Uterus (tissue), 4 donors: ENCODE data around the gene MSS51. TPM values are rescaled to one million over a fixed set of nuclear protein-coding genes. Genes with fewer than 3 reads are reported as not detected.

Source experiments
- DNase-seq, 2 donors: peaks; one replicate each; pipeline ENCODE4 v3.0.0-alpha.2; 2019 to 2020
- H3K27ac ChIP-seq, 2 donors: fragments of 200-600 bp; sonication (generic); 1 replicate in 1 of 2; 2 replicates in 1 of 2; pipeline ENCODE4 v1.5.1; 2016 to 2018
- H3K27me3 ChIP-seq, 2 donors: fragments of 200-600 bp; sonication (generic); one replicate each; pipeline ENCODE4 v1.5.1; 2018 to 2019; ENCODE audit warnings: control low read depth in 1 of 2
- H3K36me3 ChIP-seq, 2 donors: fragments of 200-600 bp; sonication (generic); one replicate each; pipeline ENCODE4 v1.5.1; 2019; ENCODE audit warnings: control low read depth in 1 of 2
- H3K4me1 ChIP-seq, 2 donors: fragments of 200-600 bp; sonication (generic); one replicate each; pipeline ENCODE4 v1.5.1; 2018 to 2019; ENCODE audit warnings: control low read depth in 1 of 2
- H3K4me3 ChIP-seq, 2 donors: fragments of 200-600 bp; sonication (generic); 1 replicate in 1 of 2; 2 replicates in 1 of 2; pipeline ENCODE4 v1.5.1; 2018 to 2019; ENCODE audit warnings: mild to moderate bottlenecking in 1 of 2
- H3K9me3 ChIP-seq, 2 donors: fragments of 200-600 bp; sonication (generic); one replicate each; pipeline ENCODE4 v1.5.1; 2019; ENCODE audit warnings: control low read depth in 1 of 2
- POLR2A ChIP-seq, 2 donors: fragments of 450-650 bp; IDR thresholded peaks; one replicate each; pipeline ENCODE4 v1.6.1; 2016; ENCODE audit warnings: antibody characterized with exemption in 2 of 2, mild to moderate bottlenecking in 1 of 2, moderate library complexity in 1 of 2
- intact Hi-C: fragments of 100-400 bp; cut with DNase I; formaldehyde crosslinking; loops from one replicate; pipeline ENCODE4 v1.15.1; 2023; ENCODE audit warnings: low total_unique reads
- total RNA-seq, 4 donors: library from RNA; depleted of rRNA in 3 of 4; stranded (reverse); fragments of >200 nt in 3 of 4; gene quantifications; one replicate each; pipeline versions ENCODE4 v1.1.0 to v1.2.4, GENCODE V29; 2014 to 2023
- TF ChIP-seq, protein P1 (sequence below), 4 experiments: fragments of 200-600 bp in 2 of 4; fragments of 450-650 bp in 2 of 4; sonication (generic) in 2 of 4; IDR thresholded peaks; one replicate each; pipeline ENCODE4 v1.5.1; 2016 to 2019; ENCODE audit warnings: antibody characterized with exemption in 4 of 4, mild to moderate bottlenecking in 2 of 4, moderate library complexity in 1 of 4
- donor health status: DM: yes; HTN: yes; CAD: no.

Gene MSS51
- total RNA-seq, 4 donors from 2014 or later: 0.51 to 7.3 (median 5.5) TPM; not detected in 1

DNA sequence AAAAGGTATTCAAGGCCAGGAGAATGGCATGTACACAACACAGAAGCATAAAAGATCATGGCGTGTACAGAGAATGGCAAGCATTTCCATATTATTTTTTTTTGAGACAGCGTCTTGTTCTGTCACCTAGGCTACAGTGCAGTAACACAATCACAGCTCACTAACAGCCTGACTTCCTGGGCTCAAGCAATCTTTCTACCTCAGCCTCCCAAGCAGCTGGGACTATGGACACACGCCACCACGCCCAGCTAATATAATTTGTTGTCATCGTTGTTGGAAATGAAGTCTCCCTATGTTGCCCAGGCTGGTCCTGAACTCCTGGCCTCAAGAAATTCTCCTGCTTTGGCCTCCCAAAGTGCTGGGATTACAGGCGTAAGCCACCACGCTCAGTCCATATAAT lies 46.8 kb downstream of the MSS51 start:
- H3K9me3 ChIP-seq: no peaks in the 10 kb centered on the region
- intact Hi-C loops: no loop called here
- no peak for DNase-seq
- no peaks in the 10 kb centered on the region for H3K27me3 ChIP-seq
- H3K4me3 ChIP-seq: no peak overlapping the region
- TF ChIP-seq, protein P1, sequence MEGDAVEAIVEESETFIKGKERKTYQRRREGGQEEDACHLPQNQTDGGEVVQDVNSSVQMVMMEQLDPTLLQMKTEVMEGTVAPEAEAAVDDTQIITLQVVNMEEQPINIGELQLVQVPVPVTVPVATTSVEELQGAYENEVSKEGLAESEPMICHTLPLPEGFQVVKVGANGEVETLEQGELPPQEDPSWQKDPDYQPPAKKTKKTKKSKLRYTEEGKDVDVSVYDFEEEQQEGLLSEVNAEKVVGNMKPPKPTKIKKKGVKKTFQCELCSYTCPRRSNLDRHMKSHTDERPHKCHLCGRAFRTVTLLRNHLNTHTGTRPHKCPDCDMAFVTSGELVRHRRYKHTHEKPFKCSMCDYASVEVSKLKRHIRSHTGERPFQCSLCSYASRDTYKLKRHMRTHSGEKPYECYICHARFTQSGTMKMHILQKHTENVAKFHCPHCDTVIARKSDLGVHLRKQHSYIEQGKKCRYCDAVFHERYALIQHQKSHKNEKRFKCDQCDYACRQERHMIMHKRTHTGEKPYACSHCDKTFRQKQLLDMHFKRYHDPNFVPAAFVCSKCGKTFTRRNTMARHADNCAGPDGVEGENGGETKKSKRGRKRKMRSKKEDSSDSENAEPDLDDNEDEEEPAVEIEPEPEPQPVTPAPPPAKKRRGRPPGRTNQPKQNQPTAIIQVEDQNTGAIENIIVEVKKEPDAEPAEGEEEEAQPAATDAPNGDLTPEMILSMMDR (IDR thresholded peaks at IDR 0.05): no peak
- TF ChIP-seq POLR2A (IDR thresholded peaks at IDR 0.05): no peak
- no peaks in the 10 kb centered on the region for H3K36me3 ChIP-seq
- no peak overlapping the region for H3K27ac ChIP-seq
- no peaks in the 10 kb centered on the region for H3K4me1 ChIP-seq

- TF ChIP-seq, protein P1 (IDR thresholded peaks at IDR 0.05): no peak
- no peak for TF ChIP-seq POLR2A (IDR thresholded peaks at IDR 0.05)
- intact Hi-C loops: no loop called here
- H3K9me3 ChIP-seq: no peaks in the 10 kb centered on the region
- H3K36me3 ChIP-seq: no peaks in the 10 kb centered on the region
- H3K27me3 ChIP-seq: no peaks in the 10 kb centered on the region
- H3K4me3 ChIP-seq: no peak overlapping the region
- no peak overlapping the region for H3K27ac ChIP-seq
- DNase-seq: no peak
- no peaks in the 10 kb centered on the region for H3K4me1 ChIP-seq
Measured at GRCh38 chr10:73379064-73379748, 54.2 kb downstream of the MSS51 start.

- no peak for TF ChIP-seq POLR2A (IDR thresholded peaks at IDR 0.05)
- TF ChIP-seq, protein P1 (IDR thresholded peaks at IDR 0.05): no peak
- Histone ChIP-seq H3K36me3 (no peaks in the 10 kb centered on the region), H3K4me3 (no peak overlapping the region), H3K27ac (no peak overlapping the region), H3K4me1 (no peaks in the 10 kb centered on the region), H3K27me3 (no peaks in the 10 kb centered on the region), H3K9me3 (no peaks in the 10 kb centered on the region)
- no peak for DNase-seq
- intact Hi-C loops: no loop called here
Measured at GRCh38 chr10:73376679-73377078, 56.7 kb downstream of the MSS51 start.

Other genes with a start within 250 kb of the MSS51 start
- 10 to 100 TPM in 3 of 4 donors, 1 to 10 TPM in 1; 8.2 to 45.3 (median 19.3) TPM for gene DNAJC9, start 186.3 kb downstream of the MSS51 start, total RNA-seq
- 10 to 100 TPM in 3 of 4 donors, 1 to 10 TPM in 1; 6.8 to 67.7 (median 54.0) TPM for gene MRPS16, start 180.9 kb downstream of the MSS51 start, total RNA-seq
- 10 to 100 TPM in 1 of 4 donors, 1 to 10 TPM in 3; 1.5 to 11.3 (median 3.0) TPM for gene CFAP70, start 74.7 kb downstream of the MSS51 start, total RNA-seq
- 100 to 1,000 TPM in 1 of 4 donors, 10 to 100 TPM in 3; 42.3 to 106 (median 65.6) TPM for gene ANXA7, start 19.5 kb downstream of the MSS51 start, total RNA-seq
- 10 to 100 TPM; 40.0 to 80.5 (median 70.1) TPM for gene PPP3CB, start 62.5 kb upstream of the MSS51 start, total RNA-seq
- 10 to 100 TPM; 10.6 to 73.7 (median 40.5) TPM for gene USP54, start 157.8 kb upstream of the MSS51 start, total RNA-seq
- gene MYOZ1, start 207.9 kb upstream of the MSS51 start, total RNA-seq: 1 to 10 TPM in 2 of 4 donors, not detected in 2; 1.6 to 1.7 TPM
- under 1 TPM in 1 of 4 donors, not detected in 3; 0.37 TPM for gene SYNPO2L, start 222.5 kb upstream of the MSS51 start, total RNA-seq